Measurements from ENCODE around the gene NAGA. TPM values are rescaled to one million over a fixed set of nuclear protein-coding genes. Genes with fewer than 3 reads are reported as not detected.

Gene NAGA
- total and polyA plus RNA-seq, 2 of the 4 experiments (the other 2 are of a cell fraction), result 34.3 to 44.8 TPM

GRCh38 chr22:42041784-42042183 lies 28.8 kb downstream of the NAGA start:
- intact Hi-C loops (cut with micrococcal nuclease), result no loop called here
- Histone ChIP-seq H3K9me3 (ENCODE audit: control insufficient read depth, insufficient read depth, low read length) (peaks cover 7% of the 10 kb centered on the region), H3K14ac (replicated peaks; ENCODE audit: low read depth, low read length) (no peak overlapping the region), H3K4me2 (ENCODE audit: low read depth, low read length) (no peak overlapping the region), H2AK5ac (ENCODE audit: low read depth, low read length) (no peak overlapping the region), H3K27me3 (ENCODE audit: control insufficient read depth, insufficient read depth, low read length) (no peaks in the 10 kb centered on the region), H4K91ac (ENCODE audit: insufficient read depth, low read depth, low read length) (no peak overlapping the region), H3K27ac (ENCODE audit: insufficient read depth, low read length) (no peak overlapping the region), H4K8ac (ENCODE audit: low read depth in 2 of 2, low read length in 2 of 2) (no peak overlapping the region), H2BK5ac (ENCODE audit: low read depth, low read length, poor library complexity, severe bottlenecking) (no peak overlapping the region), H3K18ac (ENCODE audit: low read depth, low read length) (no peak overlapping the region), H2AFZ (replicated peaks; ENCODE audit: low read length, poor library complexity) (no peak overlapping the region), H3K4me3 (ENCODE audit: insufficient read depth, low read depth, low read length) (no peak overlapping the region), H2BK120ac (ENCODE audit: low read depth, low read length) (no peak overlapping the region), H2AK9ac (replicated peaks; ENCODE audit: low read depth, low read length, poor library complexity) (no peak overlapping the region), H3K79me1 (ENCODE audit: low read depth in 1 of 2, low read length in 2 of 2) (no peaks in the 10 kb centered on the region), H2BK15ac (ENCODE audit: low read depth, low read length) (no peak overlapping the region), H3K9ac (ENCODE audit: low read depth, low read length) (no peak overlapping the region), H2BK20ac (ENCODE audit: low read depth, low read length) (no peak overlapping the region), H3K23ac (ENCODE audit: low read depth, low read length) (no peak overlapping the region), H4K20me1 (ENCODE audit: insufficient read depth, low read length) (no peaks in the 10 kb centered on the region), H4K5ac (ENCODE audit: low read depth, low read length) (no peak overlapping the region), H3K36me3 (ENCODE audit: control insufficient read depth, insufficient read depth, low read length) (no peaks in the 10 kb centered on the region), H3K56ac (ENCODE audit: extremely low read depth, insufficient read depth, low read length) (no peak overlapping the region), H3K4me1 (ENCODE audit: control insufficient read depth, insufficient read depth, low read length) (no peaks in the 10 kb centered on the region), H3K4ac (ENCODE audit: low read depth, low read length) (no peak overlapping the region), H3K9me1 (ENCODE audit: insufficient read depth, low read length) (no peaks in the 10 kb centered on the region)
- no TSS peak for BruUV-seq (replicated peaks)
- ATAC-seq (ENCODE audit: low read depth) (no peak), DNase-seq (no peak)
- ChIA-PET POLR2A (ENCODE audit: unreplicated experiment) (no interaction called here), CTCF (no interaction called here)
- dilution Hi-C loops (cut with HindIII; ENCODE audit: low sequenced_read_pairs, unreplicated experiment), result no loop called here
- TF ChIP-seq CHD1 (IDR thresholded peaks at IDR 0.05; ENCODE audit: low read depth, low read length), result no peak
- TF ChIP-seq CTCF (conservative IDR thresholded peaks at IDR 0.05; ENCODE audit: low read depth, low read length), result no peak
- TF ChIP-seq CEBPB (IDR thresholded peaks at IDR 0.05; ENCODE audit: low read depth, low read length), result no peak
- no peak for TF ChIP-seq USF2 (IDR thresholded peaks at IDR 0.05; ENCODE audit: low read depth, low read length)
- in situ Hi-C loops (cut with MboI; ENCODE audit: low sequenced_read_pairs), result no loop called here
